ENCODE results near the gene TRNP1.

DNA sequence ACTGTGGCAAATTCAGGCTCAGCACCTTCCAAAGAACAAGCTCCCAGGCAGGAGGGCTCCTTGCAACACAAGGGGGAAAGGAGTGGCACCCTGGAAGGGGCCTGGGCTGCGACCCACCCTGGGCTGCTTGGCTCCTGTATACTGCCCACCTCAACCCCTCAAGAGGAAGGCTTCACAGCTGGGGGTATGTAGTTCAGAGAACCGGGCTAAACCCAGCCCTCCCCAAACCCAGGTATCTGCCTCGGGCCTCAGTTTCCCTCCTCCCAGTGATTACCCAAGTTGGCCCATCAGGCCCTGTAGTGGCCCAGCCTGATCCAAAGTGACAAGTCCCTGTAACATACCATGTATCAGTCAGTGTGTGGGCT lies 11.7 kb downstream of the TRNP1 start:
- TF ChIP-seq POLR2A (IDR thresholded peaks at IDR 0.05) = no peak
- TF ChIP-seq, protein P1, sequence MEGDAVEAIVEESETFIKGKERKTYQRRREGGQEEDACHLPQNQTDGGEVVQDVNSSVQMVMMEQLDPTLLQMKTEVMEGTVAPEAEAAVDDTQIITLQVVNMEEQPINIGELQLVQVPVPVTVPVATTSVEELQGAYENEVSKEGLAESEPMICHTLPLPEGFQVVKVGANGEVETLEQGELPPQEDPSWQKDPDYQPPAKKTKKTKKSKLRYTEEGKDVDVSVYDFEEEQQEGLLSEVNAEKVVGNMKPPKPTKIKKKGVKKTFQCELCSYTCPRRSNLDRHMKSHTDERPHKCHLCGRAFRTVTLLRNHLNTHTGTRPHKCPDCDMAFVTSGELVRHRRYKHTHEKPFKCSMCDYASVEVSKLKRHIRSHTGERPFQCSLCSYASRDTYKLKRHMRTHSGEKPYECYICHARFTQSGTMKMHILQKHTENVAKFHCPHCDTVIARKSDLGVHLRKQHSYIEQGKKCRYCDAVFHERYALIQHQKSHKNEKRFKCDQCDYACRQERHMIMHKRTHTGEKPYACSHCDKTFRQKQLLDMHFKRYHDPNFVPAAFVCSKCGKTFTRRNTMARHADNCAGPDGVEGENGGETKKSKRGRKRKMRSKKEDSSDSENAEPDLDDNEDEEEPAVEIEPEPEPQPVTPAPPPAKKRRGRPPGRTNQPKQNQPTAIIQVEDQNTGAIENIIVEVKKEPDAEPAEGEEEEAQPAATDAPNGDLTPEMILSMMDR (IDR thresholded peaks at IDR 0.05) = no peak

All from lower leg skin (tissue), 3 donors.